ENCODE data around the gene PGA5. TPM values are rescaled to one million over a fixed set of nuclear protein-coding genes. Genes with fewer than 3 reads are reported as not detected.

The PGA5 gene
- total RNA-seq, 1 experiment from 2014 or later: not detected

- peak; percentile 44 for DNase-seq (ENCODE audit: low spot score)
These were observed 53.1 kb downstream of the PGA5 start for GRCh38 chr11:61293867-61294716.

- peak; percentile 59 for DNase-seq (ENCODE audit: low spot score)
These were observed 54.0 kb downstream of the PGA5 start, which contains the start of gene VWCE for GRCh38 chr11:61294717-61295595. TSS of gene VWCE (minus strand) at chr11:61295316. CDS start at chr11:61295037, 279 bp downstream.

- no peak for DNase-seq (ENCODE audit: low spot score)
These were observed 54.6 kb downstream of the PGA5 start for GRCh38 chr11:61295596-61295926.

DNA sequence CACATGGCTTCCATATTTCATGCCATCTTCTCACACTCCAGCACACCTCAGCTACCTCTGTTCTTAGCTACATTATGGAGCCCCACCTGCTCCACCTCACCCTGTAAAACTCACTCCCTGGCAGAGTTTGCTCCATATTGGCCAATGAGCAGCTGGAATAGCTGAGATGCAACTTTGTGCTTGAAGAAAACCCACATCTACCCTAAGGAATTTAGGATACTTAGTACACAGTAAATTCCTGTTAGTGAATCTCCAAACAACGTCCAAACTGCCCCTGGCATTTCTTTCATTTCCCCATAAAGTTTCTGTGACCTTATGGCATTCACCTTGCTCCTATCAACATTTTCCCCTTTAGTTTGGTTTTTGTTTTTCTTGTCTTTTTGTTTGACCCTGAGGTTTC lies 56.4 kb downstream of the PGA5 start:
- no peak for DNase-seq (ENCODE audit: low spot score)

GRCh38 chr11:61297746-61298145 lies 56.8 kb downstream of the PGA5 start:
- DNase-seq (ENCODE audit: low spot score): no peak

DNA sequence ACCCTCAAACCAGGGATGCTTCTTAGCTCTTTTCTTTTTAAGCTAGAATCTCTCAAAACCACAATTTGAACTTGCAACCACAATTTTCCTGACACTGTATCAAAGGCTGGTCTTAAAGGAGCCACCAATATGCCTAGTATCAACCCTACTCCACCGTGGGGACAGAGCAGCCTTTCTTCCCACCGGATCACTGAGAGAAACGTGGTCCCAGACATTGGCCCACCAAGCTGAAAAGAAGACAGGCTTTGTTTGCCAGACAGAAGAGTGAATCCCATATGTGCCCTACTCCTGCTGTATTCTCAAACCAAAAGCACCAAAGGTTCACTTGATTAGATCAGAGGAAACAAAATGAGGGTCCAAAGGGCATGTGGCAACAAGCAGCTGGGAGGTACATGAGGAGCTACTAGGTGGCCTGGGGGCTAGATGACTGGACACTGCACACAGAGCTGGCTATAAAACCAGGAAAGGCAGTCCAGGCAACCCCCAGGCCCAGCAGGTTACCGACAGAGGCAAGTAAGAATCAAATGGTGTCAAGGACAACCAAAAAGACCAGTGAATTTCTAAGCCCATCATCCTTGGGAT lies 57.8 kb downstream of the PGA5 start:
- no peak for DNase-seq (ENCODE audit: low spot score)

Other genes starting within 250 kb of the PGA5 start
- gene CD5, start 138.7 kb upstream of the PGA5 start, total RNA-seq (2014; rRNA removed; shearing (Covaris generic)): not detected in 2 replicates
- gene VPS37C, start 79.7 kb upstream of the PGA5 start, total RNA-seq (2014; rRNA removed; shearing (Covaris generic)): 37.3 and 44.2 TPM in 2 replicates
- gene PGA3, start 37.7 kb upstream of the PGA5 start, total RNA-seq (2014; rRNA removed; shearing (Covaris generic)): 0.34 TPM in 1 of 2 replicates, not detected in the other
- gene PGA4, start 18.8 kb upstream of the PGA5 start, total RNA-seq (2014; rRNA removed; shearing (Covaris generic)): 1.0 TPM in 1 of 2 replicates, not detected in the other
- not detected in 2 replicates for gene VWCE, start 54.1 kb downstream of the PGA5 start, total RNA-seq (2014; rRNA removed; shearing (Covaris generic))
- 262 and 321 TPM in 2 replicates for gene DDB1, start 91.9 kb downstream of the PGA5 start, total RNA-seq (2014; rRNA removed; shearing (Covaris generic))
- gene TKFC, start 92.1 kb downstream of the PGA5 start, total RNA-seq (2014; rRNA removed; shearing (Covaris generic)): 80.4 and 94.2 TPM in 2 replicates
- gene CYB561A3, start 120.7 kb downstream of the PGA5 start, total RNA-seq (2014; rRNA removed; shearing (Covaris generic)): 70.5 and 80.2 TPM in 2 replicates
- 18.4 and 27.8 TPM in 2 replicates for gene TMEM138, start 121.2 kb downstream of the PGA5 start, total RNA-seq (2014; rRNA removed; shearing (Covaris generic))
- 15.1 and 23.4 TPM in 2 replicates for gene TMEM216, start 151.4 kb downstream of the PGA5 start, total RNA-seq (2014; rRNA removed; shearing (Covaris generic))
- gene CPSF7, start 188.8 kb downstream of the PGA5 start, total RNA-seq (2014; rRNA removed; shearing (Covaris generic)): 34.8 and 51.2 TPM in 2 replicates
- 58.3 and 64.9 TPM in 2 replicates for gene SDHAF2, start 188.9 kb downstream of the PGA5 start, total RNA-seq (2014; rRNA removed; shearing (Covaris generic))